Vagina (tissue), 2 donors: ENCODE measurements around the gene JAG2.

Experiments
- POLR2A ChIP-seq, 2 donors: fragments of 450-650 bp; IDR thresholded peaks; one replicate each; pipeline ENCODE4 v1.6.1; 2017; ENCODE audit warnings: antibody characterized with exemption in 2 of 2, mild to moderate bottlenecking in 2 of 2, moderate library complexity in 2 of 2
- POLR2AphosphoS5 ChIP-seq, 2 donors: sonication (generic); formaldehyde crosslinking; IDR thresholded peaks; one replicate each; pipeline ENCODE4 v1.9.0; 2017; ENCODE audit warnings: antibody characterized with exemption in 2 of 2, mild to moderate bottlenecking in 2 of 2, low read depth in 1 of 2; ENCODE audit not compliant: insufficient read depth in 1 of 2
- TF ChIP-seq, protein P1 (sequence below), 3 experiments: fragments of 450-650 bp in 2 of 3; fragments of 200-600 bp in 1 of 3; sonication (generic) in 1 of 3; IDR thresholded peaks; one replicate each; pipeline ENCODE4 v1.5.1; 2017 to 2019; ENCODE audit warnings: antibody characterized with exemption in 3 of 3, mild to moderate bottlenecking in 2 of 3, moderate library complexity in 2 of 3

DNA sequence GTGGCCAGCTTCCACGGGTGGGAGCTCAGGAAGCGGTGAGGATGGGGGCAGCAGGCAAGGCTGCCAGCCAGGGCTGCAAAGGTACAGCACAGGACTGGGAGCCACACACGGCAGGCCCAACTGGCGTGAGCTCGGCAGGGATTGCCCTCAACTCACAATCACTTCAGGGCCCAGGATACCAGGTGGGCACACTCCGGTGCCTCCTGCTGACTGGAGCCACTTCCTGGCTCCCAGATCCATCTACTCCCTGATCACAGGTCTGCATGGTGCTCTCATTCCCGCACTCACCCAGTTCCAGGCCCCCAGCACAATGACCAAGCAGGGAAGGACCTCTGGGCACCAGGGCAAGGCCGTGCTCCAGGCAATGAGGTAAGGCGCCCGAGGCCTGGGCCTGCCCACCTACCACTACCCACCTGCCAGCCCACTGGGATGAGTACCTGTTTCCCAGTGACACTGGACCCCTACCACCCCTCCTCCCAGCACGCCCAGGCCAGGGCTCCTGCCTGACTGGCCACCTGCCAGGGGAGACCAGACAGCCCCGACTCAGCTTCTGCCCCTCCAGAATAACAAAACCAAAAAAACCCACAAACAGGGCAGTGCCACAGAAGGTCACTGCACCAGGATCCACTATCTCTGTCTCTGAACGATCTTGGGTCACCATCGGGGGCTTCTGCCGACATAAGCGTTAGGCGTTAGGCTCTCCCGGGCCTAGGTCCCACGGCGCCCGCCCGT is 1.8 kb downstream of the JAG2 start:
- TF ChIP-seq POLR2A (IDR thresholded peaks at IDR 0.05) (no peak), POLR2AphosphoS5 (IDR thresholded peaks at IDR 0.05; ENCODE audit: insufficient read depth in 1 of 2, low read depth in 1 of 2) (no peak)
- TF ChIP-seq, protein P1, sequence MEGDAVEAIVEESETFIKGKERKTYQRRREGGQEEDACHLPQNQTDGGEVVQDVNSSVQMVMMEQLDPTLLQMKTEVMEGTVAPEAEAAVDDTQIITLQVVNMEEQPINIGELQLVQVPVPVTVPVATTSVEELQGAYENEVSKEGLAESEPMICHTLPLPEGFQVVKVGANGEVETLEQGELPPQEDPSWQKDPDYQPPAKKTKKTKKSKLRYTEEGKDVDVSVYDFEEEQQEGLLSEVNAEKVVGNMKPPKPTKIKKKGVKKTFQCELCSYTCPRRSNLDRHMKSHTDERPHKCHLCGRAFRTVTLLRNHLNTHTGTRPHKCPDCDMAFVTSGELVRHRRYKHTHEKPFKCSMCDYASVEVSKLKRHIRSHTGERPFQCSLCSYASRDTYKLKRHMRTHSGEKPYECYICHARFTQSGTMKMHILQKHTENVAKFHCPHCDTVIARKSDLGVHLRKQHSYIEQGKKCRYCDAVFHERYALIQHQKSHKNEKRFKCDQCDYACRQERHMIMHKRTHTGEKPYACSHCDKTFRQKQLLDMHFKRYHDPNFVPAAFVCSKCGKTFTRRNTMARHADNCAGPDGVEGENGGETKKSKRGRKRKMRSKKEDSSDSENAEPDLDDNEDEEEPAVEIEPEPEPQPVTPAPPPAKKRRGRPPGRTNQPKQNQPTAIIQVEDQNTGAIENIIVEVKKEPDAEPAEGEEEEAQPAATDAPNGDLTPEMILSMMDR (IDR thresholded peaks at IDR 0.05), result no peak
